CD14-positive monocyte (primary cell): ENCODE measurements around the gene AMPH. TPM values are rescaled to one million over a fixed set of nuclear protein-coding genes. Genes with fewer than 3 reads are reported as not detected.

Experiments used
- DNase-seq, 3 donors: peaks; one replicate each; pipeline ENCODE4 v3.0.0-alpha.2; 2011 to 2022
- H2AFZ ChIP-seq: 2 replicates; pipeline ENCODE4 v1.6.0; 2012; ENCODE audit warnings: mild to moderate bottlenecking, low read depth, low read length, inconsistent platforms; ENCODE audit not compliant: insufficient read depth, poor library complexity, severe bottlenecking
- H3K27ac ChIP-seq, 2 donors: 1 replicate in 1 of 2; 2 replicates in 1 of 2; pipeline ENCODE4 v1.5.1; 2012 to 2013; ENCODE audit warnings: low read length in 2 of 2, control low read depth in 1 of 2, inconsistent platforms in 1 of 2, low read depth in 1 of 2, mild to moderate bottlenecking in 1 of 2
- H3K27me3 ChIP-seq, 2 donors: one replicate each; pipeline versions ENCODE4 v1.6.0 to v1.6.1; 2011 to 2013; ENCODE audit warnings: low read length in 2 of 2; ENCODE audit not compliant: control insufficient read depth in 2 of 2, insufficient read depth in 2 of 2
- H3K36me3 ChIP-seq, 2 donors: replicated peaks in 1 of 2; 1 replicate in 1 of 2; 2 replicates in 1 of 2; pipeline versions ENCODE4 v1.5.1 to v1.6.1; 2012 to 2013; ENCODE audit warnings: low read length in 2 of 2, control low read depth in 1 of 2, inconsistent platforms in 1 of 2, mild to moderate bottlenecking in 1 of 2; ENCODE audit not compliant: insufficient read depth in 2 of 2, control insufficient read depth in 1 of 2
- H3K4me1 ChIP-seq, 2 donors: 1 replicate in 1 of 2; 2 replicates in 1 of 2; pipeline versions ENCODE4 v1.5.1 to v1.6.1; 2012 to 2013; ENCODE audit warnings: low read length in 2 of 2, control low read depth in 1 of 2, inconsistent platforms in 1 of 2, mild to moderate bottlenecking in 1 of 2, moderate library complexity in 1 of 2; ENCODE audit not compliant: insufficient read depth in 2 of 2, control insufficient read depth in 1 of 2
- H3K4me2 ChIP-seq: replicated peaks from 2 replicates; pipeline ENCODE3; 2012; ENCODE audit warnings: low read length, moderate library complexity, mild to moderate bottlenecking; ENCODE audit not compliant: poor library complexity, severe bottlenecking; ENCODE audit errors: extremely low read depth
- H3K4me3 ChIP-seq, 3 experiments: fragments of 200-600 bp in 1 of 3; sonication (generic) in 1 of 3; replicated peaks in 1 of 3; 1 replicate in 2 of 3; 2 replicates in 1 of 3; pipeline ENCODE4 v1.5.1; 2011 to 2013; ENCODE audit warnings: low read length in 3 of 3, mild to moderate bottlenecking in 3 of 3, control low read depth in 2 of 3, low read depth in 2 of 3, inconsistent platforms in 1 of 3, moderate library complexity in 1 of 3
- H3K79me2 ChIP-seq: 2 replicates; pipeline ENCODE4 v1.6.0; 2012; ENCODE audit warnings: mild to moderate bottlenecking, control low read depth, inconsistent platforms, low read length, moderate library complexity; ENCODE audit not compliant: insufficient read depth
- H3K9ac ChIP-seq: 2 replicates; pipeline ENCODE4 v1.6.0; 2017; ENCODE audit warnings: low read length, mild to moderate bottlenecking; ENCODE audit not compliant: insufficient read depth, poor library complexity, severe bottlenecking
- H3K9me3 ChIP-seq, 2 donors: replicated peaks in 1 of 2; 1 replicate in 1 of 2; 2 replicates in 1 of 2; pipeline versions ENCODE4 v1.5.1 to v1.6.1; 2012 to 2013; ENCODE audit warnings: low read length in 2 of 2, control low read depth in 1 of 2; ENCODE audit not compliant: control insufficient read depth in 1 of 2, insufficient read depth in 1 of 2
- H4K20me1 ChIP-seq: 2 replicates; pipeline ENCODE4 v1.6.0; 2012; ENCODE audit warnings: mild to moderate bottlenecking, low read length, control low read depth, moderate library complexity; ENCODE audit not compliant: insufficient read depth
- H3K27ac Mint-ChIP-seq, 7 donors: one replicate each; pipeline ENCODE4 v1.8.0; 2020; ENCODE audit warnings: mild to moderate bottlenecking in 7 of 7, mixed read lengths in 7 of 7, moderate library complexity in 6 of 7, inconsistent platforms in 2 of 7
- H3K27me3 Mint-ChIP-seq, 3 donors: one replicate each; pipeline ENCODE4 v1.8.0; 2021 to 2022; ENCODE audit warnings: low read depth in 3 of 3, mild to moderate bottlenecking in 3 of 3, mixed read lengths in 3 of 3, moderate library complexity in 3 of 3, inconsistent platforms in 1 of 3
- H3K36me3 Mint-ChIP-seq, 2 donors: one replicate each; pipeline ENCODE4 v1.8.0; 2020; ENCODE audit warnings: mixed read lengths in 2 of 2, inconsistent platforms in 1 of 2, mild to moderate bottlenecking in 1 of 2
- H3K4me1 Mint-ChIP-seq: one replicate; pipeline ENCODE4 v1.8.0; 2020; ENCODE audit warnings: mild to moderate bottlenecking, mixed read lengths
- H3K4me3 Mint-ChIP-seq, 2 donors: one replicate each; pipeline ENCODE4 v1.8.0; 2020; ENCODE audit warnings: mild to moderate bottlenecking in 2 of 2, mixed read lengths in 2 of 2, moderate library complexity in 1 of 2
- H3K9me3 Mint-ChIP-seq, 7 donors: one replicate each; pipeline ENCODE4 v1.8.0; 2020 to 2022; ENCODE audit warnings: mixed read lengths in 7 of 7, mild to moderate bottlenecking in 6 of 7, moderate library complexity in 6 of 7, inconsistent platforms in 2 of 7
- CTCF ChIP-seq: fragments of 200-600 bp; IDR thresholded peaks from one replicate; pipeline ENCODE4 v1.8.0; 2022; ENCODE audit warnings: antibody characterized with exemption, mild to moderate bottlenecking
- whole genome bisulfite sequencing: methylation state at CpG from one replicate; pipeline ENCODE4 v1.1.5; 2013; ENCODE audit warnings: missing lambda C conversion rate; ENCODE audit not compliant: insufficient coverage; 5-methylcytosine and 5-hydroxymethylcytosine counted together
- intact Hi-C, 2 donors: fragments of 100-400 bp; cut with micrococcal nuclease; formaldehyde crosslinking; loops; one replicate each; pipeline versions ENCODE4 v1.15.0 to v1.15.1; 2023
- polyA plus RNA-seq, 3 donors: library from polyadenylated mRNA; depleted of rRNA in 1 of 3; unstranded in 2 of 3; stranded (reverse) in 1 of 3; fragments of 300-500 nt in 2 of 3; fragments of >200 nt in 1 of 3; fragmentation: Illumina TruSeq in 2 of 3; gene quantifications; 1 replicate in 2 of 3; 2 replicates in 1 of 3; pipeline ENCODE4 v1.2.3, GENCODE V29; 2012 to 2021

Gene AMPH
- polyA plus RNA-seq, 3 donors: 0.61 to 0.96 (median 0.67) TPM

DNA sequence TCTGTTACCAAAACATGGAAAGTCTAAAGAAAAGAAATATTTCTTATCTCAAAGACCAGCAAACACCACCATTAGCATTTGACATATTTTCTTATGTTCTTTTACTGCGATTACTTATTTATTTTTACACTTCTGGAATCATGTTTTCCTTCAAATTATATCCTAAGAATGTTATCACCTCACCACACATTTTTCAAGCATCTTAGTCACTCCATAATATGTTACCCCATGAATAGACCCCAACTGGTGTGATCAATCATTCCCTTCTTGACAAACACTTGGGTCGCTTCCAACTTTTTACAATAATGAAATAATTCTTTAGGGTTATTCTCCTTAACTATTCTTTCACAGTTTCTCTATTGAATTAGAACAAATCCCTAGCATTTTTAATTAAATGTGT is 67.4 kb downstream of the AMPH start:
- no peak overlapping the region for H3K27ac Mint-ChIP-seq
- no peak for DNase-seq
- Histone ChIP-seq H3K9me3 (no peaks in the 10 kb centered on the region), H3K27me3 (no peaks in the 10 kb centered on the region), H3K4me2 (no peak overlapping the region), H3K4me1 (no peaks in the 10 kb centered on the region), H3K36me3 (no peaks in the 10 kb centered on the region), H3K9ac (no peak overlapping the region), H3K79me2 (no peaks in the 10 kb centered on the region), H3K27ac (no peak overlapping the region), H4K20me1 (no peaks in the 10 kb centered on the region), H3K4me3 (no peak overlapping the region), H2AFZ (no peak overlapping the region)
- H3K36me3 Mint-ChIP-seq: no peaks in the 10 kb centered on the region
- H3K27me3 Mint-ChIP-seq: peaks cover 0 to 5% (median 4%) of the 10 kb centered on the region in 3 donors
- 45% methylated on average over 1 of the region's 2 CpGs for WGBS
- TF ChIP-seq CTCF: no peak
- no peaks in the 10 kb centered on the region for H3K4me1 Mint-ChIP-seq
- peaks cover 0 to 9% (median 6%) of the 10 kb centered on the region in 7 donors for H3K9me3 Mint-ChIP-seq
- H3K4me3 Mint-ChIP-seq: no peak overlapping the region
- intact Hi-C loops: no loop called here

DNA sequence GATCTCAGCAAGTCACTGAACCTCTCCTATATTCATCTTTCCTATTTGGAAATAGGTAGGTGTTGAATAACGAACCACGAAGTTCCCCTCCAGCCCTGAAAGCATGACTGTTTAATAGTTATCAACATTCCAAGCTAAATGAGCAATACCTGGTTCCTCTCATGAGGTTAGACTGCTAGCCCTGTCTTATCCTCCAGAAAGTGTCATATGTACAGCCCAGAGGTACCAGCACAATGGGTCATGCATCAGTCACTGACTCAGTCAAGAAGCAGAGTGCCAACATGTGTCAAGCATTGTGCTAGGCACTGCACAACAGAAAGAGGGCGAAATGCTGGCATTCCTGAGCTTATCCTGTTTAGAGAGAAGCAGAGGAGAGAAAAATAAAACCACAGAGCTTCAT is 70.0 kb downstream of the AMPH start:
- Mint-ChIP-seq H3K27ac (no peak overlapping the region), H3K36me3 (no peaks in the 10 kb centered on the region), H3K4me1 (no peaks in the 10 kb centered on the region), H3K4me3 (no peak overlapping the region), H3K27me3 (peaks cover 0 to 5% (median 5%) of the 10 kb centered on the region in 3 donors), H3K9me3 (peaks cover 2 to 12% (median 6%) of the 10 kb centered on the region in 7 donors)
- H3K4me2 ChIP-seq: no peak overlapping the region
- no peak overlapping the region for H2AFZ ChIP-seq
- no peaks in the 10 kb centered on the region for H3K79me2 ChIP-seq
- H3K27ac ChIP-seq: no peak overlapping the region
- DNase-seq: no peak
- intact Hi-C loops: no loop called here
- H3K4me1 ChIP-seq: no peaks in the 10 kb centered on the region
- no peak for TF ChIP-seq CTCF
- 80% methylated on average over 1 of the region's 3 CpGs for WGBS
- H3K9ac ChIP-seq: no peak overlapping the region
- no peaks in the 10 kb centered on the region for H3K36me3 ChIP-seq
- H3K4me3 ChIP-seq: no peak overlapping the region
- no peaks in the 10 kb centered on the region for H3K27me3 ChIP-seq
- no peaks in the 10 kb centered on the region for H4K20me1 ChIP-seq
- H3K9me3 ChIP-seq: no peaks in the 10 kb centered on the region
